Measurements from ENCODE around the gene PTPRC.

PTPRC gene

DNA sequence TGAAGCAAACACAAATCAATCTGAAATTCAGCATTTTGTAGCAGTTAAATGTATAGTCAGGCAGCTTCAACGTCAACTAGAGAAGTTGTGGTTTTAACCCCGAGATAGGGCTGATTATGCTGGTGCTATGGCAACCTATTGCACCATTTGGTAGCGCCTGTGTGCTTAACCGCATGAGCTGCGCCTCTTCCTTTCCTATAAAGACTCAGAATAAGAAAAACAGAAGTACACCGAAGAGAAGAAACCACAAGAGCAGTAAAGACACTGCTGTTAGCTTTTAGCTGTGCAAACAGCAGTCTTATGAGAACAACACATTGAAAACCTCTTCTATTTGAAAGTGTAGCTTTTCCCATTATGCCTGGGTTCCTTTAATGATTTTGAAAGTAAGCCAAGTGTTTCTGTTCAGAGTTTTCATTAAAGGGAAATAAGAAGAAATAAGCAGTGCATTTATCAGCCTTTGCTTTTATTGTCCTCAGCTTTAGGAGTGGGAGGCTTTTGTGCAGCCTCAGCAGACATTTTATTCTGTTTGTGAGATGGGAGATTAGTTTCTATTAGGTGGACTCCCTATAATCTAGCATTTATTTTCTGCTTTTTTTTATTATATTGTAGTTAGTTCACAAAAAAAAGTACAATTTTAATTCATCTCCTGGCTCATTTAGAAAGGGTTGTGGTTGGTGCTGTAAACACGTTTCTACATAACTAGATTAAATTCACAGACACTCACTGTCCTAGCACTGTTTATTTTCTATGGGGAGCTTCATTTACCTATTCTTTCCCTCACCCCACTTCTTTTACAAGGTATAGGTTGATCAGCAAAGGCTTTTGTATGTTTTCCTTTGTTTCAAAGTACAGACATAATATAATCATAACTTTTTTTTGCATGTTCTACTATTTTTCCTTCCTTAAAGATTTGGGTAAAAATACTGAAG, 43.3 kb downstream of the PTPRC start:
- peak overlapping the region in 1 of 2 donors; percentile 5 for H3K4me3 ChIP-seq (replicated peaks in 1 of 2; ENCODE audit: low read depth in 2 of 2, low read length in 2 of 2)
- DNase-seq (ENCODE audit: low read depth in 2 of 2) = peak; percentile 93 to 95
- TF ChIP-seq, protein P1, sequence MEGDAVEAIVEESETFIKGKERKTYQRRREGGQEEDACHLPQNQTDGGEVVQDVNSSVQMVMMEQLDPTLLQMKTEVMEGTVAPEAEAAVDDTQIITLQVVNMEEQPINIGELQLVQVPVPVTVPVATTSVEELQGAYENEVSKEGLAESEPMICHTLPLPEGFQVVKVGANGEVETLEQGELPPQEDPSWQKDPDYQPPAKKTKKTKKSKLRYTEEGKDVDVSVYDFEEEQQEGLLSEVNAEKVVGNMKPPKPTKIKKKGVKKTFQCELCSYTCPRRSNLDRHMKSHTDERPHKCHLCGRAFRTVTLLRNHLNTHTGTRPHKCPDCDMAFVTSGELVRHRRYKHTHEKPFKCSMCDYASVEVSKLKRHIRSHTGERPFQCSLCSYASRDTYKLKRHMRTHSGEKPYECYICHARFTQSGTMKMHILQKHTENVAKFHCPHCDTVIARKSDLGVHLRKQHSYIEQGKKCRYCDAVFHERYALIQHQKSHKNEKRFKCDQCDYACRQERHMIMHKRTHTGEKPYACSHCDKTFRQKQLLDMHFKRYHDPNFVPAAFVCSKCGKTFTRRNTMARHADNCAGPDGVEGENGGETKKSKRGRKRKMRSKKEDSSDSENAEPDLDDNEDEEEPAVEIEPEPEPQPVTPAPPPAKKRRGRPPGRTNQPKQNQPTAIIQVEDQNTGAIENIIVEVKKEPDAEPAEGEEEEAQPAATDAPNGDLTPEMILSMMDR (IDR thresholded peaks at IDR 0.05; ENCODE audit: low read depth, low read length) = no peak

DNA sequence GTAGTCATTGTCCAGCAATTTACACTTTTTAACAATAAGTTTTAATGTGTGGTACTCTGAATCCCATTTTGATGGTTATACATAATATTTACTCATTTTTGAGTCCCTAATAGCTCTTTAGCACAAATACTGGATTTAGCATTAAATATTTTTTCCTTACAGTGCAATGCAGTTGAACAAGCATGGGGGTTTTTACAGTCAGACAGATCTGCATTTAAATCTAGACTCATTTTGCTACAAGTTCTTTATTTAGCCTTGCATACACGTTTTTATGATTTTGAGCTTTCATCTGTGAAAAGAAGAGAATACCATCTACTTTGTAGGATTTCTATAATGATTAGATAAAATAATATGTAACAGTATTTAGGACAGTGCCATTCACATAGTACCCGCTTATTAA, 44.0 kb downstream of the PTPRC start:
- DNase-seq (ENCODE audit: low read depth in 2 of 2) = no peak
- TF ChIP-seq, protein P1 (IDR thresholded peaks at IDR 0.05; ENCODE audit: low read depth, low read length) = no peak
- no peak overlapping the region for H3K4me3 ChIP-seq (replicated peaks in 1 of 2; ENCODE audit: low read depth in 2 of 2, low read length in 2 of 2)

DNA sequence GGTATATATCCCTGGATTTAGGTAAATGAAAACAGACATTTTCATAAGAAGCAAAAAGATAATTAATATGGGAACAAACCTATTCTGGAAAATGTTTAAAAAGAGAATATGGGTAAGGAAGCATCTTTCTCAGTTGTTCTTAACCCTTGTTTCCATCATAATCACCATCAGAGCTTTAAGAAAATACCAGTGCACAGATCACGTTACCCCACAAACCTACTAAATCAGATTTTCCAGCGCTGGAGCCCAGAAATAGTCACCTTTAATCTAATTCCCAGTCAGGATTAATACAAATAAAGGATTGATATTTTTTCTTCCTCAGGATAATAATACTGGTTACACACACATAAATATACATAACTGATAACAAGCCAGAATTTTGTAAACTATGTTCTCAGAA, 44.6 kb downstream of the PTPRC start:
- TF ChIP-seq, protein P1 (IDR thresholded peaks at IDR 0.05; ENCODE audit: low read depth, low read length) = no peak
- no peak overlapping the region for H3K4me3 ChIP-seq (replicated peaks in 1 of 2; ENCODE audit: low read depth in 2 of 2, low read length in 2 of 2)
- DNase-seq (ENCODE audit: low read depth in 2 of 2) = no peak

DNA sequence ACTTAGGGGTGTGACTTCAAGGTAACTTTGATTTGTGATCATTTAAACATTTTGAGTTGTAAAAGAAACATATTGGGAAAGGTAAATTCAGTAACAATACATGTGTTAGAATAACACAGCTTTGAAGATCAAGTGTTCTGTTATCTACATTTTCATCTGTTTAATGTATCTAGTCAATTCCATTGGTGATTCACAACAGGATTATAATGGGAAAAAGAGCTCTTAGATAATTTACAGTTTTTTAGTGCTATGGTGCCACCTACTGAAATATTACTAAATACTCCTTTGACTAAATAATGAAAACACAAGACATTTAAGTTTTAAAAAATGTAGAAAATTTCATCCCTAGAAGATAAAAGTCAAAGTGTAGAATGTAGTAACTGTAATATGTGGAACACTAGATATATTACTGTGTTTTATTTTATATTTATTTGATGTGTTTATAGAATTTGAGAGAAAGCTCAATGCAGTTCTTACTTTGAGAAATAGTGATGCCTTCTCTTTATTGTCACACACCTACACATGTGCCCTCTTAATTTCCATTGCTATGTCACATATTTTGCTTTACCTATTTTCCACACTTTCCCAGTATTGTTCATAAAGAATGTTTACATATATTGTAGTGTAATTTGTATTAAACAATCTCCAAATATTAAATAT, 47.4 kb downstream of the PTPRC start:
- peak; percentile 64 to 71 for DNase-seq (ENCODE audit: low read depth in 2 of 2)
- TF ChIP-seq, protein P1 (IDR thresholded peaks at IDR 0.05; ENCODE audit: low read depth, low read length) = peak; percentile 31
- H3K4me3 ChIP-seq (replicated peaks in 1 of 2; ENCODE audit: low read depth in 2 of 2, low read length in 2 of 2) = no peak overlapping the region

DNA sequence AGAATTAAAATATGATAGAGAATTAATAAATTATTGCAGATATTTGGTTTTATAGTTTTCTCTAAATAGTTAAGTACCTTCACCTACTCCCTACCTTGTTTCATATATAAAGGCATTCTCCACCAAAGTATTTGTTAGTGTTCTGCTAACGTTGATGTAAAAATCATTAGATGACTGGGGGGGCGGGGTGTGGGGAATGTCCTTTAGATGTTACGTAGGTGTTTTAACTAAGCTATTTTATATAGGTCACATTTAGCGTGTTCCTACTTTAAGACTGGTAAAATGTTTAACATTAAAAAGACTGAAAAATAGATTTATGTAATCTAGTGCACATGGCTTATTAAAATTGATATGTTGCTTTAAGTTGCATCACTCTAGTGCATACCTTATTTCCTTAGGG, 48.6 kb downstream of the PTPRC start:
- TF ChIP-seq, protein P1 (IDR thresholded peaks at IDR 0.05; ENCODE audit: low read depth, low read length) = no peak
- no peak for DNase-seq (ENCODE audit: low read depth in 2 of 2)
- H3K4me3 ChIP-seq (replicated peaks in 1 of 2; ENCODE audit: low read depth in 2 of 2, low read length in 2 of 2) = no peak overlapping the region

DNA sequence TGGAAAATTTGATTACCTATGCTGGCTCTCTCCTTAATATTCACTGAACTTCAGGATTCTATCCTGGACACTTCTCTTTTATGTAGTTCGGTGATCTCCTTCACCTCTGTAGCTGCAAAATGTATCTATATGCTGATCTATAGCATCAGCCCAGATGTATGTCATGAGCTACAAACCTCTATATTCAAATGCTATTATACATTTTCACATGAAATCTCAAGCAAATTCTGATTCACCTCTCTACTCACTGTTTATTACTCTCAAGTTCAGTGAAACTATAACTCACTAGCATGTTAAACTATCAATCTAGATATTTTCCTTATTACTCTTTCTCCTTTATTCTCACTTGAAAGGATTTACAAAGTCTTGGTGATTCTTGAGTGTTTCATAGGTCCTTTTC, 52.2 kb downstream of the PTPRC start:
- no peak for DNase-seq (ENCODE audit: low read depth in 2 of 2)
- H3K4me3 ChIP-seq (replicated peaks in 1 of 2; ENCODE audit: low read depth in 2 of 2, low read length in 2 of 2) = no peak overlapping the region
- TF ChIP-seq, protein P1 (IDR thresholded peaks at IDR 0.05; ENCODE audit: low read depth, low read length) = no peak

All from cardiac fibroblast (primary cell).